ENCODE measurements around the gene WNT7A.

DNA sequence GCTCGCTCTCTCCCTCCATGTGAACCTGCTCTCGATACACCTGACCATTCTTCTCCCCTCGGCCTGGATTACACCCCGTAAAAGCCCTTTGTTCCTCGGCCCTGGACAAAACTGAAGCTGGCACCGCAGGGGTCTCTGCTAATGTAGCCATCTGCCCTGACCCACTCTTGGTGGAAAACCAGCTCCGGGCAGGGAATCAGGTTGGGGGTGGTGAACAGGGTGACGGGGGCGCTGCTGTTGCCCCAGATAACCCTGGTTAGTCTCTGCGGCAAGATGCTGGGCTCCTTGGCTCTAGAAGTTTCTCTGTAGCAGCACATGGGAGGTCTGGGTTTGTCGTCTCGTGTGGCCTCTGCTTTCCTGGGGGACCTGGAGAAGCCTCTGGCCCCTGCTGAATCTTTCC, 86.4 kb downstream of the WNT7A start:
- TF ChIP-seq, protein P1, sequence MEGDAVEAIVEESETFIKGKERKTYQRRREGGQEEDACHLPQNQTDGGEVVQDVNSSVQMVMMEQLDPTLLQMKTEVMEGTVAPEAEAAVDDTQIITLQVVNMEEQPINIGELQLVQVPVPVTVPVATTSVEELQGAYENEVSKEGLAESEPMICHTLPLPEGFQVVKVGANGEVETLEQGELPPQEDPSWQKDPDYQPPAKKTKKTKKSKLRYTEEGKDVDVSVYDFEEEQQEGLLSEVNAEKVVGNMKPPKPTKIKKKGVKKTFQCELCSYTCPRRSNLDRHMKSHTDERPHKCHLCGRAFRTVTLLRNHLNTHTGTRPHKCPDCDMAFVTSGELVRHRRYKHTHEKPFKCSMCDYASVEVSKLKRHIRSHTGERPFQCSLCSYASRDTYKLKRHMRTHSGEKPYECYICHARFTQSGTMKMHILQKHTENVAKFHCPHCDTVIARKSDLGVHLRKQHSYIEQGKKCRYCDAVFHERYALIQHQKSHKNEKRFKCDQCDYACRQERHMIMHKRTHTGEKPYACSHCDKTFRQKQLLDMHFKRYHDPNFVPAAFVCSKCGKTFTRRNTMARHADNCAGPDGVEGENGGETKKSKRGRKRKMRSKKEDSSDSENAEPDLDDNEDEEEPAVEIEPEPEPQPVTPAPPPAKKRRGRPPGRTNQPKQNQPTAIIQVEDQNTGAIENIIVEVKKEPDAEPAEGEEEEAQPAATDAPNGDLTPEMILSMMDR (IDR thresholded peaks at IDR 0.05) = no peak
- TF ChIP-seq EP300 (IDR thresholded peaks at IDR 0.05; ENCODE audit: borderline replicate concordance in 1 of 2, low read depth in 1 of 2, low read length in 1 of 2) (no peak), RAD21 (IDR thresholded peaks at IDR 0.05; ENCODE audit: low read length) (no peak), MAX (IDR thresholded peaks at IDR 0.05; ENCODE audit: low read depth) (no peak), REST (IDR thresholded peaks at IDR 0.05; ENCODE audit: low read depth, low read length) (no peak), POLR2AphosphoS5 (IDR thresholded peaks at IDR 0.05; ENCODE audit: low read depth, low read length) (no peak), GABPA (IDR thresholded peaks at IDR 0.05; ENCODE audit: low read depth) (no peak), EZH2phosphoT487 (IDR thresholded peaks at IDR 0.05; ENCODE audit: borderline replicate concordance, low read depth) (no peak), USF1 (IDR thresholded peaks at IDR 0.05; ENCODE audit: borderline replicate concordance, low read depth) (no peak), NFIC (IDR thresholded peaks at IDR 0.05; ENCODE audit: borderline replicate concordance) (no peak)
- TF ChIP-seq, protein P2, sequence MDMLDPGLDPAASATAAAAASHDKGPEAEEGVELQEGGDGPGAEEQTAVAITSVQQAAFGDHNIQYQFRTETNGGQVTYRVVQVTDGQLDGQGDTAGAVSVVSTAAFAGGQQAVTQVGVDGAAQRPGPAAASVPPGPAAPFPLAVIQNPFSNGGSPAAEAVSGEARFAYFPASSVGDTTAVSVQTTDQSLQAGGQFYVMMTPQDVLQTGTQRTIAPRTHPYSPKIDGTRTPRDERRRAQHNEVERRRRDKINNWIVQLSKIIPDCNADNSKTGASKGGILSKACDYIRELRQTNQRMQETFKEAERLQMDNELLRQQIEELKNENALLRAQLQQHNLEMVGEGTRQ (IDR thresholded peaks at IDR 0.05; ENCODE audit: borderline replicate concordance, low read depth, low read length) = no peak

Data from SK-N-SH (cell line).